K562 (cell line): ENCODE data around the gene ARRDC5. TPM values are rescaled to one million over a fixed set of nuclear protein-coding genes. Genes with fewer than 3 reads are reported as not detected.

Source experiments
- ATAC-seq: fragments of 200-7000 bp; cut with Tn5 transposase; 3 replicates; pipeline ENCODE4 v1.9.1; 2020; ENCODE audit warnings: moderate library complexity
- BruUV-seq: library from RNA; stranded (reverse); fragments of 400-500 nt; replicated peaks from 2 replicates; lab custom pipeline; 2021; lab: Mats Ljungman, UMichigan
- CTCF ChIA-PET: fragments of 300-600 bp; formaldehyde crosslinking; extraction: SDS; loops from one replicate; lab custom pipeline; 2021; ENCODE audit warnings: low intra/inter-chr PET ratio; lab: Yijun Ruan, JAX
- POLR2A ChIA-PET: fragments of 300-600, 350-650 bp; sonication (Branson Sonifier 250); formaldehyde crosslinking; extraction: SDS; loops from one replicate; lab custom pipeline; 2021; ENCODE audit warnings: antibody characterized with exemption, inconsistent platforms; lab: Yijun Ruan, JAX
- DNase-seq, 4 experiments: peaks; one replicate each; pipeline versions ENCODE4 v3.0.0 to v3.0.0-alpha.2; 2011 to 2018; ENCODE audit warnings: low spot score in 3 of 4, mixed read lengths in 3 of 4; ENCODE audit errors: extremely low read depth in 1 of 4
- FAIRE-seq: peaks from 2 replicates; lab custom pipeline; 2011; peaks lifted over from hg19 to GRCh38; lab: Jason Lieb, UNC
- H2AFZ ChIP-seq: 2 replicates; pipeline ENCODE4 v1.6.0; 2011; ENCODE audit warnings: low read depth, low read length, control low read depth, inconsistent platforms
- H3K27ac ChIP-seq: fragments of 200-600 bp; 3 replicates; pipeline ENCODE4 v1.8.0; 2011; ENCODE audit warnings: low read depth, mild to moderate bottlenecking, control low read depth, inconsistent platforms, low read length, moderate library complexity, mixed read lengths; ENCODE audit errors: extremely low read depth
- H3K27me3 ChIP-seq, 2 experiments: fragments of 300-600 bp in 1 of 2; 2 replicates in 1 of 2; 3 replicates in 1 of 2; pipeline versions ENCODE4 v1.6.0 to v1.8.0; 2011; ENCODE audit warnings: inconsistent platforms in 2 of 2, low read length in 2 of 2, mild to moderate bottlenecking in 1 of 2, mixed read lengths in 1 of 2, moderate library complexity in 1 of 2; ENCODE audit not compliant: control insufficient read depth in 2 of 2, insufficient read depth in 2 of 2
- H3K36me3 ChIP-seq: fragments of 300-600 bp; 3 replicates; pipeline ENCODE4 v1.8.0; 2011; ENCODE audit warnings: mild to moderate bottlenecking, low read length, inconsistent platforms; ENCODE audit not compliant: control insufficient read depth, insufficient read depth
- H3K4me1 ChIP-seq, 2 experiments: fragments of 200-600 bp in 1 of 2; replicated peaks in 1 of 2; 2 replicates in 1 of 2; 3 replicates in 1 of 2; pipeline versions ENCODE4 v1.5.1 to v1.8.0; 2011; ENCODE audit warnings: inconsistent platforms in 2 of 2, low read length in 2 of 2, mild to moderate bottlenecking in 1 of 2, mixed read lengths in 1 of 2, moderate library complexity in 1 of 2; ENCODE audit not compliant: control insufficient read depth in 2 of 2, insufficient read depth in 2 of 2
- H3K4me2 ChIP-seq: 2 replicates; pipeline ENCODE4 v1.6.1; 2011; ENCODE audit warnings: low read length, control low read depth, inconsistent platforms, mixed read lengths; ENCODE audit not compliant: insufficient read depth
- H3K4me3 ChIP-seq: fragments of 200-600 bp; sonication (generic), shearing (Covaris generic); 2 replicates; pipeline ENCODE4 v1.5.1; 2016; ENCODE audit warnings: control low read depth, inconsistent platforms
- H3K79me2 ChIP-seq: fragments of 200-600 bp; 3 replicates; pipeline ENCODE4 v1.8.0; 2011; ENCODE audit warnings: low read length, inconsistent platforms; ENCODE audit not compliant: control insufficient read depth, insufficient read depth
- H3K9ac ChIP-seq, 2 experiments: 2 replicates each; pipeline versions ENCODE4 v1.6.0 to v1.6.1; 2011; ENCODE audit warnings: low read depth in 2 of 2, low read length in 2 of 2, control low read depth in 1 of 2, inconsistent platforms in 1 of 2, mild to moderate bottlenecking in 1 of 2, mixed read lengths in 1 of 2; ENCODE audit not compliant: insufficient read depth in 1 of 2
- H3K9me1 ChIP-seq: one replicate; pipeline ENCODE4 v1.6.0; 2011; ENCODE audit warnings: inconsistent platforms, mild to moderate bottlenecking, low read length, moderate library complexity; ENCODE audit not compliant: control insufficient read depth, insufficient read depth
- H3K9me3 ChIP-seq: replicated peaks from 2 replicates; pipeline ENCODE4 v1.5.1; 2011; ENCODE audit warnings: low read depth, low read length, inconsistent platforms; ENCODE audit not compliant: control insufficient read depth, insufficient read depth
- H4K20me1 ChIP-seq: replicated peaks from 2 replicates; pipeline ENCODE4 v1.6.1; 2011; ENCODE audit warnings: low read length, inconsistent platforms, mixed read lengths; ENCODE audit not compliant: control insufficient read depth, insufficient read depth
- E2F6 ChIP-seq, 2 experiments: IDR thresholded peaks; 2 replicates each; pipeline ENCODE4 v1.6.1; 2011; ENCODE audit warnings: borderline replicate concordance in 1 of 2, control low read depth in 1 of 2, low read depth in 1 of 2, low read length in 1 of 2, mild to moderate bottlenecking in 1 of 2, mixed read lengths in 1 of 2, moderate library complexity in 1 of 2; ENCODE audit not compliant: insufficient read depth in 1 of 2, insufficient read length in 1 of 2, poor library complexity in 1 of 2, severe bottlenecking in 1 of 2; ENCODE audit errors: extremely low read depth in 1 of 2
- NFIC ChIP-seq: fragments of 450-650 bp; IDR thresholded peaks from 2 replicates; pipeline ENCODE4 v1.6.1; 2017; ENCODE audit warnings: mild to moderate bottlenecking, inconsistent platforms
- POLR2G ChIP-seq: fragments of 200-400 bp; formaldehyde crosslinking; IDR thresholded peaks from 2 replicates; pipeline ENCODE4 v1.6.1; 2017; ENCODE audit warnings: low read depth, mild to moderate bottlenecking, antibody characterized with exemption, low read length, moderate library complexity
- ZBTB11 ChIP-seq, 3 experiments: fragments of 200-800 bp in 1 of 3; fragments of 250-450 bp in 1 of 3; fragments of 450-650 bp in 1 of 3; sonication (Bioruptor Pico) in 1 of 3; sonication (Bioruptor generic) in 1 of 3; formaldehyde crosslinking in 1 of 3; IDR thresholded peaks; 2 replicates each; pipeline versions ENCODE4 v1.6.1 to v1.8.0; 2016 to 2022; ENCODE audit warnings: mild to moderate bottlenecking in 2 of 3, missing genetic modification characterization in 2 of 3, missing compliant biosample characterization in 1 of 3, moderate library complexity in 1 of 3
- ZNF324 ChIP-seq: fragments of 250-450 bp; sonication (Bioruptor Pico); IDR thresholded peaks from 2 replicates; pipeline ENCODE4 v1.4.0; 2020; ENCODE audit warnings: mild to moderate bottlenecking
- WGBS: fragments of 100-300 bp; shearing (Covaris generic); methylation state at CpG from one replicate; pipeline ENCODE4 v1.1.6; 2016; ENCODE audit warnings: low coverage, mixed read lengths; ENCODE audit not compliant: insufficient coverage; ENCODE audit errors: missing lambda C conversion rate; 5-methylcytosine and 5-hydroxymethylcytosine counted together
- in situ Hi-C: fragments of 300-500 bp; cut with MboI; formaldehyde crosslinking; loops from 4 replicates; pipeline ENCODE4 v1.15.0; 2018; ENCODE audit warnings: inconsistent platforms, mixed read lengths
- intact Hi-C: fragments of 100-400 bp; cut with micrococcal nuclease; formaldehyde crosslinking; loops from 2 replicates; pipeline ENCODE4 v1.14.2; 2022
- polyA plus RNA-seq, 8 experiments: library from polyadenylated mRNA; depleted of rRNA in 4 of 8; stranded (reverse) in 5 of 8; unstranded in 3 of 8; fragments of >200 nt; fragmentation: Nextera tagmentation in 2 of 8; fragmentation: Illumina TruSeq in 1 of 8; extraction: Ambion mirVana in 2 of 8; extraction: Trizol in 1 of 8; gene quantifications; 2 replicates each; pipeline versions ENCODE4 v1.2.1 to v1.2.3, GENCODE V29; 2011 to 2014; ENCODE audit warnings: inconsistent platforms in 1 of 8, missing spikeins in 1 of 8
- total RNA-seq, 7 experiments: library from RNA; depleted of rRNA in 6 of 7; stranded (reverse); fragments of >200 nt in 6 of 7; fragmentation: Illumina TruSeq in 2 of 7; extraction: Trizol in 2 of 7; gene quantifications; 2 replicates each; pipeline versions ENCODE4 v1.2.1 to v1.2.3, GENCODE V29; 2011 to 2021; ENCODE audit warnings: low replicate concordance in 1 of 7

The ARRDC5 gene
- total and polyA plus RNA-seq, 9 of the 15 experiments (the other 6 are each of a cell fraction or from before 2014, with no cell fraction given) = not detected

- no peak overlapping the region for H3K27ac ChIP-seq
- intact Hi-C loops (no loop called here), in situ Hi-C loops (no loop called here)
- peaks cover 4 to 10% of the 10 kb centered on the region in 2 experiments; a peak in 4 of 5 replicates for H3K4me1 ChIP-seq
- H3K9ac ChIP-seq = peak overlapping the region in 1 of 2 experiments; percentile 75; a peak in 1 of 4 replicates
- H3K79me2 ChIP-seq = peaks cover 9% of the 10 kb centered on the region
- POLR2A ChIA-PET = interaction anchor here (0.7 kb wide), 1 partner anchor 1048 kb away, joined by 3 read pairs; no protein-coding TSS in a partner anchor
- no TSS peak for BruUV-seq
- FAIRE-seq (no peak), DNase-seq (peak in 2 of 4 experiments; percentile 13 to 16), ATAC-seq (no peak)
- H3K36me3 ChIP-seq = peaks cover 47% of the 10 kb centered on the region; the same call in 2 of the 3 replicates
- no peaks in the 10 kb centered on the region for H3K27me3 ChIP-seq
- no peak overlapping the region for H3K4me3 ChIP-seq
- no peak overlapping the region for H3K4me2 ChIP-seq
- H3K9me1 ChIP-seq = no peaks in the 10 kb centered on the region
- CTCF ChIA-PET = no interaction called here
- no peaks in the 10 kb centered on the region for H3K9me3 ChIP-seq
- 74% methylated on average over 10 of the region's 10 CpGs for WGBS
- H2AFZ ChIP-seq = no peak overlapping the region
- no peak for TF ChIP-seq E2F6 (IDR thresholded peaks at IDR 0.05; ENCODE audit: borderline replicate concordance in 1 of 2, extremely low read depth in 1 of 2, insufficient read depth in 1 of 2, insufficient read length in 1 of 2, low read depth in 1 of 2, low read length in 1 of 2, poor library complexity in 1 of 2, severe bottlenecking in 1 of 2)
- TF ChIP-seq ZBTB11 (CRISPR knock-in tag; IDR thresholded peaks at IDR 0.05) = no peak
- TF ChIP-seq POLR2G = 0 out of 2 replicates have a peak, but pooled peaks have one; percentile 29
- TF ChIP-seq ZNF324 = no peak
- TF ChIP-seq NFIC = peak; percentile 83
- H4K20me1 ChIP-seq = 0 out of 2 replicates have a peak, but pooled peaks cover under 1% of the 10 kb centered on the region
These were observed 41.5 kb downstream of the ARRDC5 start for GRCh38 chr19:4861147-4861546.
